ENCODE measurements around the gene ST8SIA2.

ST8SIA2 gene

GRCh38 chr15:92457471-92458041 is 63.9 kb downstream of the ST8SIA2 start:
- H3K36me3 Mint-ChIP-seq (ENCODE audit: low read depth) = peaks cover 17% of the 10 kb centered on the region
- TF ChIP-seq, protein P1, sequence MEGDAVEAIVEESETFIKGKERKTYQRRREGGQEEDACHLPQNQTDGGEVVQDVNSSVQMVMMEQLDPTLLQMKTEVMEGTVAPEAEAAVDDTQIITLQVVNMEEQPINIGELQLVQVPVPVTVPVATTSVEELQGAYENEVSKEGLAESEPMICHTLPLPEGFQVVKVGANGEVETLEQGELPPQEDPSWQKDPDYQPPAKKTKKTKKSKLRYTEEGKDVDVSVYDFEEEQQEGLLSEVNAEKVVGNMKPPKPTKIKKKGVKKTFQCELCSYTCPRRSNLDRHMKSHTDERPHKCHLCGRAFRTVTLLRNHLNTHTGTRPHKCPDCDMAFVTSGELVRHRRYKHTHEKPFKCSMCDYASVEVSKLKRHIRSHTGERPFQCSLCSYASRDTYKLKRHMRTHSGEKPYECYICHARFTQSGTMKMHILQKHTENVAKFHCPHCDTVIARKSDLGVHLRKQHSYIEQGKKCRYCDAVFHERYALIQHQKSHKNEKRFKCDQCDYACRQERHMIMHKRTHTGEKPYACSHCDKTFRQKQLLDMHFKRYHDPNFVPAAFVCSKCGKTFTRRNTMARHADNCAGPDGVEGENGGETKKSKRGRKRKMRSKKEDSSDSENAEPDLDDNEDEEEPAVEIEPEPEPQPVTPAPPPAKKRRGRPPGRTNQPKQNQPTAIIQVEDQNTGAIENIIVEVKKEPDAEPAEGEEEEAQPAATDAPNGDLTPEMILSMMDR (IDR thresholded peaks at IDR 0.05; ENCODE audit: unreplicated experiment in 3 of 3) = no peak
- no peaks in the 10 kb centered on the region for H3K9me3 Mint-ChIP-seq
- no peaks in the 10 kb centered on the region for H3K4me1 Mint-ChIP-seq
- H3K27me3 Mint-ChIP-seq (ENCODE audit: low read depth) = no peaks in the 10 kb centered on the region
- H3K4me3 Mint-ChIP-seq = no peak overlapping the region
- no peak overlapping the region for H3K27ac Mint-ChIP-seq

- Mint-ChIP-seq H3K9me3 (no peaks in the 10 kb centered on the region), H3K4me1 (no peaks in the 10 kb centered on the region), H3K36me3 (ENCODE audit: low read depth) (peaks cover 20% of the 10 kb centered on the region), H3K27me3 (ENCODE audit: low read depth) (no peaks in the 10 kb centered on the region), H3K27ac (no peak overlapping the region), H3K4me3 (no peak overlapping the region)
- TF ChIP-seq, protein P1 (IDR thresholded peaks at IDR 0.05; ENCODE audit: unreplicated experiment in 3 of 3) = no peak
Measured at GRCh38 chr15:92460023-92460422, 66.3 kb downstream of the ST8SIA2 start.

GRCh38 chr15:92462424-92463125 is 68.9 kb downstream of the ST8SIA2 start:
- Mint-ChIP-seq H3K36me3 (ENCODE audit: low read depth) (peaks cover 33% of the 10 kb centered on the region), H3K4me3 (no peak overlapping the region), H3K4me1 (no peaks in the 10 kb centered on the region), H3K27ac (no peak overlapping the region), H3K9me3 (no peaks in the 10 kb centered on the region), H3K27me3 (ENCODE audit: low read depth) (no peaks in the 10 kb centered on the region)
- TF ChIP-seq, protein P1 (IDR thresholded peaks at IDR 0.05; ENCODE audit: unreplicated experiment in 3 of 3) = no peak

DNA sequence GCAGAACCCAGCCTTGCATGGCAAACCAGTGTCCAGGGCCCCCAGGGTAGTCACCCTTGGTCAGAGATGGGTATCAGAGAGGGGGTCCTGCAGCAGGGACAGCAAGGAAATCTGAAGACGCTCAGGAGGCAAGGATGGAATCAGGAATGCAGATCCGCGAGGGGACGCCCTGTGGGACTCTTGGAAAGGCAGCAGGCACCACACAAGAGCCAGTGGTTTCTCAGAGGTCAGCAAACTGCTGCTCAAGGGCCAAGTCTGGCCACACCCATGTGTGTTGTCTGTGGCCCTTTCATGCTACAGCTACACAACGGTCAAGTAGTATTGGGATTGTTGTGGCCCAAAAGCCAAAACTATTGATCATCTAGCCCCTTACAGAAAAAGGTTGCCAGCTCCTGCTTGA is 69.7 kb downstream of the ST8SIA2 start:
- no peak overlapping the region for H3K4me3 Mint-ChIP-seq
- H3K27ac Mint-ChIP-seq = no peak overlapping the region
- no peaks in the 10 kb centered on the region for H3K9me3 Mint-ChIP-seq
- H3K36me3 Mint-ChIP-seq (ENCODE audit: low read depth) = peaks cover 39% of the 10 kb centered on the region
- TF ChIP-seq, protein P1 (IDR thresholded peaks at IDR 0.05; ENCODE audit: unreplicated experiment in 3 of 3) = no peak
- H3K27me3 Mint-ChIP-seq (ENCODE audit: low read depth) = no peaks in the 10 kb centered on the region
- no peaks in the 10 kb centered on the region for H3K4me1 Mint-ChIP-seq

DNA sequence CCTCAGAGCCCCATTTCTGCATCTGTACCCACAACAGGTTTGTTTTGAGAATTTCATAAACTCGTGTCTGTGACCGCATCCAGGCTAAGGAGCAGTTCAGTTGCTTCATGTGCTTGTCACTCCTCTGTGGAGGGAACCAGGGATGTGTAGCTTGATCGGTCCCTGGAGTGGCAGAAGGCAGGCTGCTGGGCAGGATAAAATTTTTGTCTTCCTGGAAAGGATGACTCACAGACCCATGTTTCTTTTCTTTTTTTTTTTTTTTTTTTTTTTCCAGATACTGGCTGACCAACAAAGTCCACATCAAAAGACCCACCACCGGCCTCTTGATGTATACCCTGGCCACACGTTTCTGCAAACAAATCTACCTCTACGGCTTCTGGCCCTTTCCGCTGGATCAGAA is 70.1 kb downstream of the ST8SIA2 start:
- peaks cover 34% of the 10 kb centered on the region for H3K36me3 Mint-ChIP-seq (ENCODE audit: low read depth)
- no peak overlapping the region for H3K4me3 Mint-ChIP-seq
- H3K9me3 Mint-ChIP-seq = no peaks in the 10 kb centered on the region

More for the DNA sequence above, 70.1 kb downstream of the ST8SIA2 start:
- no peaks in the 10 kb centered on the region for H3K27me3 Mint-ChIP-seq (ENCODE audit: low read depth)
- H3K27ac Mint-ChIP-seq = no peak overlapping the region
- TF ChIP-seq, protein P1 (IDR thresholded peaks at IDR 0.05; ENCODE audit: unreplicated experiment in 3 of 3) = no peak
- H3K4me1 Mint-ChIP-seq = no peaks in the 10 kb centered on the region
